NCI-H748 treated with DMSO at 0.1 percent for 48 hours (cell line): Measurements from ENCODE around the gene TBRG4.
"Not testable (repeated sequence)": the region's sequence is repeated elsewhere in the genome, so short reads cannot be mapped to it uniquely, and the experiment has no call there.

Experiments used
- DNase-seq: peaks from one replicate; lab custom pipeline; 2025; lab: John Stamatoyannopoulos, UW

TBRG4 gene

DNA sequence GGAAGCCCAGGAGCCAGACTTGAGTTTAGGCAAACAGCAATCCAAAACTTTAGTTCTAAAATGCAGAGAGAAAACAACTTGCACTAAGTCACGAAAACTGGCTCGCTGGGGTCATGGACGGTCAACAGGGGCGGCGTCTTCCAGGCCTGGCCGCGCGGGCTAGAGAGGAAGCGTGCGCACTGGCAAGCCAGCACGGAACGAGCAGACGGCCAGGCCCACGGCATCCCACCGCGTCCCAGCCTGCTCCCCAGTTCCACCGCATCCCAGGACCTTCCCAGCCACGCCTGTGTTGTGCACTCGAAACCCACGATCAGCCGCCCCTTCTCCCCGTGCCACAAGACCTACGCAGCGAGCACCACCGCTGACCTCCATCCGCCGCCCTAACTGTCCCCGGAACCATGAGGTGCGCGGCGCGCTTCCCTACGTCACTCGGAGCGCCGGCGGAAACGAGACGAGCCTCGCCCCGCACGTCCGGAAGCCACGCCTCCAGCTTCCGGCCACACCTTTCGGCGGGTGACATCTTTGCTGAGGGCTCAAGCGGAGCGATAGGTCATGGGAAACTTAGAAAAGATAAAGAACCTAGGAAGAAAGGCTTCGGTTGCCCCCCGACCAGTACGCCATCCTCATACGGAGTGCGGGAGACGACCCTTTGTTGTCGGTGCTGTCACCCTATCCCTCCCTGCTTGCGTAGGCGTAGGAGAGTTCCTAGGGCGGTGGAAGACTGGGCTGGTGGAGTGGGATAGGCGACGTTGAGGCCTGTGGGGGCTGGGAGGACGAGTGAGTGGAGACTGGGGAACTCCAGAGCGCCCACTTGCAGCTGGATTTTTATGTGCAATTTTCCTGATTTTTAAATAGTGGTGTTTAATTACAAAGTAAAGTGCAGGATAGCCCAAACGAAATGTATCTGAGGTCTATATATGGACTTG is at the start of gene TBRG4:
TSS of gene TBRG4 (minus strand) at position 400 of the 926 bp plus-strand sequence. CDS start 2,460 bp downstream, outside the sequence.
- DNase-seq, result peak; percentile 76

DNA sequence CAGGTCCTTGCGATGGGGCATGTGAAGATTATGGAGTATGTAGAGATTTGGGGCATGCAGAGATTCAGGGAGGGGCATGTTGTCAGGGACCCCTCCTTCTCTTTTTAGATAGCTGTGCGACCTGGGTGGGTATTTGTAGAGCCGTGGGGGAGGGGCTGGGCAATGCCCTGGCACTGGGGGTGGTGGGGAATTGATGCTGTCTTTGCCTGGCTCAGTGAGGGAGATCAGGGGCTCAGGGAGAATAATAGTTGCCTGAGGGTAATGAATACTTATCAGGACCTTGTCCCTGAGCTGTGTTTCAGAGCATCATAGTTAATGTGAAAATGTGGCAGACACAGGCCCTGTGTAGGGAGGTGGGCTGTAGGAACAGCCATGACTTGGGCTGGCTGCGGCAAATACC is 49.6 kb upstream of the TBRG4 start:
- no peak for DNase-seq

DNA sequence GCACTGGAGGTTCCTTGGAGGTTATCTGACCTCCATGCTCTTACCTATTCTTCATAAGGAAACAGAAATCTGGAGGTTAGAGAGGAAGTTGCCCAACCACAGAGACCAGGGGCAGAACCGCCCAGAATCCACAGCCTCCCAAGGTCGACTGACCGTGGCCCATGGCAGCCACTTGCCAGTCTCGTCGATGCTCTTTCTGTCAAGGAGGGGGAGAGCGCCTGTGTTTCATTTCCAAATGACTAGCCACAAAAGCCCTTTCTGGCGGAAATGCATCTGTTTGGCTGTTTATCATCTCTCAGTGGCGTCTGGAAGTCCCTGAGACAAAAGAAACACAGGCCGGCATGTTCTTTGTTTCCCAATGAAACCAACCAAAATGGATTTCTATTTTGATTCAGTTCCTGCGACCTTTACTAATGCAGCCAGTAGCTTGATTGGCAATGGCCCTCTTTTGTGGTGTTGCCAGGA is 49.0 kb upstream of the TBRG4 start:
- DNase-seq, result no peak

DNA sequence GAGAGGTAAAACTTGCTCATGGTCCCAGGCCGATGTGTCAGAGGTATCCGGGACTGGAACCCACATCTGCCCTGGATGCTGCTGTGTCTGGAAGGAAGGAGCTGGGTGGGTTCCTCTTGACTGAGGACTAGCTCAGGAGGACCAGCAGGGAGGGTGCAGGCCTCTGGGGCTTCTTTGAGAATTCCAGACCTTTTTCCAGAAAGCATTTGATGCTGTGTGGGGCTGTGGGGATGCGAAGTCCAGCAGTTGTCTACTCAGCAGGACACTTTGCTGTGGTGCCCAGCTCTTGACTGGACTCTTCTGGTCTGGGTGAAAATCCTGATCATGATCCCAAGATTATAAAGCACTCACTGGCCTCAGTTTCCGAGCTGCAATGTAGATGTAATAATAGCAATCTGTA is 47.8 kb upstream of the TBRG4 start:
- no peak for DNase-seq

DNA sequence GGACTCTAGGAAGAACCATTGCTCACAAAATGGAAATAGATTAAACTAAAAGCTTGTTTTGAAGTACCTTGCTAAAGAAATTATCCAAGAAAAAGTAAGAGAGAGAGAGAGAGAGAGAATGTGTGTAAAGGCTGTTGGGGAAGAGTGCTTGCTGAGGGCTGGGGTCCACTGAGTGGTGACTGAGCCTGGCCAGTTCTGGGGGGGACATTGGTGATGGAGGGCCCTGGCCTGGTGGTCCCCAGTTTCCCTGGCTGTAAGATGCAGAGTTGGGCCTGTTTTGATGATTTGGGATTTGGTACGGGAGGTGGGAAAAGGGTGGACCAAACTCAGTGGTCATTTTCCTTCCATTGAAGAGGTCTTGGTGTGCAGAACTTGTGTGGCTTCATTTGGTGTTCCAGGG is 47.0 kb upstream of the TBRG4 start:
- no peak for DNase-seq

DNA sequence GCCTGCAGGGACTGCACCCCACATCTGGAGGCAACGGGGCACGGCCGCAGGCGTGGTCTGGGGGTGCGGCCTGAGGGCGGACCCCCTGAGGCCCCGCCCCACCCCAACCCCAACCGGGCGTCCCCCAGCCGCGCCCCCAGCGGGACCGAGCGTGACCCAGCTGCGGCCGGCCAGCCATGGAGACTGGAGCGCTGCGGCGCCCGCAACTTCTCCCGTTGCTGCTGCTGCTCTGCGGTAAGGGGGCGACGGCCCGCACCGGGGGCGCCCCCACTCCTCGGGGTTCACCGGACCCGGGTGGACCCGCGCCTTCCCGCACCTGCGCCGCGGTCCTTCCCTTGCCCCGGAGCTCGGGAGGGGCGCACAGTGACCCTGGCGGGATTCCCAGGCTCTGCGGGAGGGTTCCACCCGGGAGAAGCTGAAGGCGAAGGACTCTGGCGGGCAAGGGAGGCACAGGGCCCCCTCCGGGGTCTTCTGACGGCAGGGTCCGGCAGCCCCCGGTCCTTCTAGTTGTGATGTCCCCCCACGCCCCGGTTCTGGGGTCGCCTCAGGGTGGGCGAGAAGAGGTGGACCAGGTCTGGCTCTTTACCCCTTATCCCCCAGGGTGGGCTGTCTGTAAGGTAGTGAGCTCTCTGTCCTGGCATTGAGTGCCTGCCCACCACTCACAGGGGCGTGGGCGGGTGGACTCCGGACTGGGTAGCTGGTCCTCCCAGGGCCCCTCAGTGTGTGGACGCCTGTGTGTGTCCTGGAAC is 46.3 kb upstream of the TBRG4 start, which contains the start of gene RAMP3:
TSS of gene RAMP3 (plus strand) at position 139 of the 749 bp plus-strand sequence. CDS start at position 177, 38 bp downstream.
- DNase-seq, result no peak

- DNase-seq, result no peak
Measured at GRCh38 chr7:45157286-45157652, 45.8 kb upstream of the TBRG4 start.

DNA sequence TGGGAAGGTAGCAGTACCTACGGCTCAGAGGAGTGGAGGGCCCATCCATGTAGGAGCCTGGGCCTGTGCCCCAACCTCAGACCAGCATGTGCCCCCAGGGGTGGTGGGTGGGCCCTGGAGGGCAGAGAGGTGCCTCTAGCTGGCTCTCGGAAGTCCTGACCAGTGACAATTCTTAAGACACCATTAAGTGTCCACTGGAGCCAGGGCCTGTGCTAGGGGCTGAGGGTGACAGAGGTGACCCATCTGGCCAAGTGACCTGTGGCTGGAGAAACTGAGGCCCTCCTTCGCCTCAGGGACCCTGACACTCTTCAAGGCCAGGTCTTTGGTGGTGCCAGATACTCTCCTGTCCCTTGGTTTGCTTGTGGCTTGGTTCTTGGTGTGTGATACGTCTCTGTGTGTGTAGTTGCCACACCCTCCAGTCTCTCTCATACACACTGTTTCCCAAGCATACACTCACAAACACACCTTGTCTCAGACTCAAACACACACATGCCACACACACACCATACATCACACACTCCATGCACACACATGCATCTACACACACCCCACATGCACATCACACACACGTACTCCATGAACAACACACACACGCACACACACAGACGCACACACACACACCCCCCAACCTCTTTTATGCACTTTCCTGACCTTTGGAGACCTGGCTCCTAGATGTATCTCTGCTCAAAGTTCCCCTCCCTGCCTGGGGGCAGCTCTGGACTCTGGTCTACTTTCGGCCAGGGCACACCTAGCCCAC is 45.2 kb upstream of the TBRG4 start:
- no peak for DNase-seq

DNA sequence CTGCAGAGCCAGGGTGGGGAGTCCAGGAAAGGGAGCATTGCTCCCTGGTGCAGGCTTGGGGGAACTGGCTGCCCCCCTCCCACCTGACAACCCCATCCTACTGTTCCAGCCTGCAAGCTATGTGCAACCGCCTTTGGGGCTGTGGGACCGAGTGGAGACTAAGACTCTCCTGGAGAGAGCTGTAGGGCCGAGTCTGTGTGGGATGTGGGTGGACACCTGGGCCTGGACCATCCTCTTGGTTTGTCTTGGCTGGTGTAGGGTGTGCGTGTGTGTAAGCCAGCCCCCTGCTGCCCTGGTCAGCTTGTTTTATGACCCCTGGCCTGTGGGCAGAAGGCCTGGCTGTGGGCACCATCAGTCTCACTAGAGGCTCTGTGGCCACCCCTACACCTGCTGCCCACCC is 44.4 kb upstream of the TBRG4 start:
- no peak for DNase-seq

GRCh38 chr7:45155357-45155900 is 43.9 kb upstream of the TBRG4 start:
- no peak for DNase-seq

- not testable (repeated sequence) for DNase-seq
Measured at GRCh38 chr7:45153861-45154260, 42.4 kb upstream of the TBRG4 start.

GRCh38 chr7:45153233-45153632 is 41.7 kb upstream of the TBRG4 start:
- no peak for DNase-seq

- no peak for DNase-seq
Measured at GRCh38 chr7:45151967-45152366, 40.5 kb upstream of the TBRG4 start.

GRCh38 chr7:45151131-45151684 is 39.7 kb upstream of the TBRG4 start:
- no peak for DNase-seq

- DNase-seq, result no peak
Measured at GRCh38 chr7:45150199-45150598, 38.7 kb upstream of the TBRG4 start.

GRCh38 chr7:45149606-45150005 is 38.1 kb upstream of the TBRG4 start:
- DNase-seq, result no peak

DNA sequence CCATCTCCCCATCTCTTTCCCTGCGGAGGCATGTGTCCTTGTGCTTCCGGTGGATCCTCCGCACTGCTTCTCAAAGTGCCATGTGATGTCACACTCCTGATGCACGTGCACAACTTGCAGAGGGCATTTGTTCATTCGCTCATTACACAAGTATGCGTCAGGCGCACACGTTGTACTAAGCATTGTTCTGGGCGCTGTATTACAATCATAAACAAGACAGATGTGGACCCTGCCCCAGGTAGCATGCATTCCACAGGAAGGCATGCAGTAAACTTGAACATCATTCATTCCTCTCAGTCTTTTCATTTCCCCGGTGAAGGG is 37.1 kb upstream of the TBRG4 start:
- DNase-seq, result no peak

DNA sequence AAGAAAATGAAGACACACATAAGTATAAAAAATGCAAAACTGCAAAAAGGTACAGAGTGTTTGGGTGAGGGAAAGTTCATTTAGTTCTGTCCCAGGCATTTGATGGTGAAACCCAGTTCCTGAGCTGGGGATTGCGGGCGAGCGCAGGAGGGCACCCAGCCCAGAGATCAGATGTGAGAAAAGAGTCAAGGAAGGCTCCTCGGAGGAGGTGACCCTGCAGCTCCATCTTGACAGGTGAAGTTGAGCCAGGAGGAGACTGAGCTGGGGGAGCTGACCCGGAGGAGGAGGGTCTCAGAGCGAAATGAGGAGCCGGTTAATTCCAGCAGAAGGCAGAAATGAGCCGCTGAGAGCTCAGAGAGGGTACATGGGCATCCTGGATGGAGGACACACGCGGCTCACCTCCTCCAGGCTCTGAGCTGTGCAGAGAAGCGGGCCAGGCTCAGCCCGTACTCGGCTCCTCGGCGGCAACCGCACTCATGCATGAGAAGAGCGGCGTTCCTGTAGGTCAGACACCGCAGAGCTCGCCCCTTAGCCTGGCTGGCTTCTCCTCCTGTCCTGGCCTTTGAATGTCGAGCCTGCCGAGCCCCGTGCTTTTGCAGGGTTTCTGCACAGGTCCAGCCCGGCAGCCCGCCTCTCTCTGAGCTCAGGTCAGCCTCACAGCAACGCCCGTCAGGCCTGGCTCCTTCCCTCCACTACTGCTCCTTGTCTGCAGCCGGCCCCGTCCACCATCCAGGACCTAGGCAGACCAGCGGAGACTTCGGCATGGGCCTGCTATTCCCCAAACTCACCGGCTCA is 36.6 kb upstream of the TBRG4 start:
- no peak for DNase-seq

DNA sequence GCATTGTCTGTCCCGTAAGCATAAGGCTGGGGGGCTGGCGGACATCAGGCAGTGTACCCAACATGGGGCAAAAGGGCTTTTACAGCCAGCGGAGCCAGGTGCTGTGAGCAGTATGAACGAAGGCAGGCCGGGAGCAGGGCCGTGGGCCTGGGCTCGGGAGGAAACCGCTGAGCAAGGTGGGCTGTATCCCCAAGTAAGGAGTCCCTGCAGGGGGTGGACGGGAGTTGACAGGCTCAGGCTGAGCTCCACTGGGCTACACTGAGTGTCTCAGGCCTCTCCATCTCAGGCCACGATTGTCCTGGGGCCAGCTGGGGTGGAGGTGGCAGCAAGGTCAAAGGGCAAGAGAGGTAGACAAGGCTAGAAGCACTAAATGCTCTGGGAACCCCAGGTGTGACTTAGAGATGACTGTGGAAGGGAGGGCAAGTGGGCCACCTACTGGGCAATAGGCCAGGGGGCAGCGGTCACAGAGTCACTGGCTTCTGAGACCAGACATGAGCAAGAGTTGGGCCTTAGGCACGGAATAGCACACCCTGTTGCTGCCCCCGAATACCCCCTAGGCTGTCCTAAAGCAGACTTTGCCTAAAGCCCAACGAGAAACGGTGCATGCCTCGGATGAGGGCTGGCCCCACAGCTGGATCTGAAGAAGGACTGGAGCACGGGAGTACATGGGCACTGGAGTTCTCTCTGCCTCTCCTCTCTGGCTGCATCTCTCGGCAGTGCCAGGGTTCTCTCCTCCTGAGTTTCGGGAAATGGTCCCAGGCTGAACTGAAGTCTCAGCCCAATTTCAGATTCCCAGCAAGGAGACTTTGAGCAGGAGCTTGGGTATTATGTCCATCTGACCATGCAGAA is 35.3 kb upstream of the TBRG4 start:
- no peak for DNase-seq

GRCh38 chr7:45145881-45146280 is 34.4 kb upstream of the TBRG4 start:
- no peak for DNase-seq
